WTC11 (cell line): ENCODE measurements around the gene HAX1.

Experiments
- CREB1 ChIP-seq: sonication (generic); formaldehyde crosslinking; IDR thresholded peaks from 2 replicates; pipeline ENCODE4 v1.8.0; 2023; ENCODE audit warnings: mild to moderate bottlenecking, missing genetic modification reagents
- CTCF ChIP-seq: fragments of 200-600 bp; IDR thresholded peaks from 2 replicates; pipeline ENCODE4 v1.8.0; 2022; ENCODE audit warnings: antibody characterized with exemption
- E2F5 ChIP-seq: sonication (generic); formaldehyde crosslinking; IDR thresholded peaks from 2 replicates; pipeline ENCODE4 v1.8.1; 2022; ENCODE audit warnings: mild to moderate bottlenecking, moderate library complexity, missing genetic modification reagents
- GABPB1 ChIP-seq: sonication (generic); formaldehyde crosslinking; IDR thresholded peaks from 2 replicates; pipeline ENCODE4 v1.8.1; 2023; ENCODE audit warnings: mild to moderate bottlenecking, missing genetic modification reagents
- JUN ChIP-seq: sonication (generic); formaldehyde crosslinking; IDR thresholded peaks from 2 replicates; pipeline ENCODE4 v1.8.0; 2023; ENCODE audit warnings: mild to moderate bottlenecking, missing genetic modification reagents
- MAX ChIP-seq: sonication (generic); formaldehyde crosslinking; IDR thresholded peaks from 2 replicates; pipeline ENCODE4 v1.8.0; 2022; ENCODE audit warnings: mild to moderate bottlenecking, missing genetic modification reagents
- NFYB ChIP-seq: sonication (generic); formaldehyde crosslinking; conservative IDR thresholded peaks from 2 replicates; pipeline ENCODE4 v1.8.0; 2022; ENCODE audit warnings: low read depth, missing genetic modification reagents
- NR3C1 ChIP-seq: sonication (generic); formaldehyde crosslinking; conservative IDR thresholded peaks from 2 replicates; pipeline ENCODE4 v1.8.1; 2023; ENCODE audit warnings: low read depth, mild to moderate bottlenecking, missing genetic modification reagents
- RELA ChIP-seq: sonication (generic); formaldehyde crosslinking; IDR thresholded peaks from 2 replicates; pipeline ENCODE4 v1.8.1; 2022; ENCODE audit warnings: missing genetic modification reagents, mild to moderate bottlenecking, borderline replicate concordance
- TEAD1 ChIP-seq: sonication (generic); formaldehyde crosslinking; IDR thresholded peaks from 2 replicates; pipeline ENCODE4 v1.8.0; 2022; ENCODE audit warnings: mild to moderate bottlenecking, missing genetic modification reagents
- USF2 ChIP-seq: sonication (generic); formaldehyde crosslinking; IDR thresholded peaks from 2 replicates; pipeline ENCODE4 v1.8.1; 2023; ENCODE audit warnings: mild to moderate bottlenecking, missing genetic modification reagents, moderate library complexity
- ZNF138 ChIP-seq: sonication (generic); formaldehyde crosslinking; conservative IDR thresholded peaks from 2 replicates; pipeline ENCODE4 v1.8.1; 2022; ENCODE audit warnings: mild to moderate bottlenecking, moderate library complexity, missing genetic modification reagents
- ZNF281 ChIP-seq: sonication (generic); formaldehyde crosslinking; IDR thresholded peaks from 2 replicates; pipeline ENCODE4 v1.8.0; 2023; ENCODE audit warnings: mild to moderate bottlenecking, missing genetic modification reagents

GRCh38 chr1:154320882-154321608 lies 48.6 kb downstream of the HAX1 start, which contains the start of gene AQP10:
- TF ChIP-seq CREB1 (no peak), CTCF (no peak), USF2 (CRISPR knock-in tag) (no peak), MAX (CRISPR knock-in tag) (no peak), ZNF281 (CRISPR knock-in tag) (no peak), NR3C1 (CRISPR knock-in tag) (no peak), E2F5 (CRISPR knock-in tag) (no peak), NFYB (CRISPR knock-in tag) (no peak), ZNF138 (CRISPR knock-in tag) (no peak), RELA (CRISPR knock-in tag) (no peak), JUN (CRISPR knock-in tag) (no peak), TEAD1 (no peak), GABPB1 (CRISPR knock-in tag) (no peak)
